ENCODE data around the gene RGS3.

The RGS3 gene

DNA sequence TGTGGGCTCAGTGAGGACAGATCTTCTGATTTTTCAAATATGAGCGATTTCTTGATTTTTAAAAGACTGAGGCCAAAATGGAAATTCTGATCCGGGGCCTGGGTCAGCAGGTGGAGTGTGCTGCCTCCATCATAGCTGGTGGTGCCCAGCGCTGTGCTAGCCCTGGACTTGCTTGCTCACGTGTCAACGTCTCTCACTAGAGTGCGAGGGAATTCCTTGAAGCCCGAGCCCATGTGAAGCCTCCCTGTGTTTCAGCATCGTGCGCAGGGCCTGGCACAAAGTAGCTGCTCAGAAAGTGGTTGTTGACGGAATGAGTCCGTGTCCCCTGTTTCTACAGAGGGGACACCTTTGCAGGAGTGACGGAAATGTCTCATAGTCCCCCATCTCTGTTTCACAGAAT, 50.5 kb downstream of the RGS3 start:
- no peak for DNase-seq

DNA sequence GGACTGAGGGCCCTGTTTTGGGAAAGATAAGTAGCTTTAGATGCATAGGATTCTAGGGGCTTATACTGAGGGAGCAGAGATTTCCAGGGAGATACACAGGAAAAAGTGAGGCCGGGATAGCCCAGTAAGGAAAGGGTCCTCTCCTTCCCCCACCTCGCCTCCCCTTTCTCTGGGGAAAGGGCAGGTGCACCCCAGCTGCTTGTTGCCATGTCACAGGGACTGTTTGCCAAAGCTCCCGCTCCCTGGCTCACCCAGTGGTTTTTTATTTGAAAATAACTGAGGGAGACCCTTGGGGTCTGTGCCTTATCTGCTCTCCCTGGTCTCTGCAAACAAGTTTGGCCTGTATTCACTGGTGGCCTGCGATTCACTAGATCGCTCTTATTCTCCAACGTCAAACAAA, 51.2 kb downstream of the RGS3 start:
- no peak for DNase-seq

DNA sequence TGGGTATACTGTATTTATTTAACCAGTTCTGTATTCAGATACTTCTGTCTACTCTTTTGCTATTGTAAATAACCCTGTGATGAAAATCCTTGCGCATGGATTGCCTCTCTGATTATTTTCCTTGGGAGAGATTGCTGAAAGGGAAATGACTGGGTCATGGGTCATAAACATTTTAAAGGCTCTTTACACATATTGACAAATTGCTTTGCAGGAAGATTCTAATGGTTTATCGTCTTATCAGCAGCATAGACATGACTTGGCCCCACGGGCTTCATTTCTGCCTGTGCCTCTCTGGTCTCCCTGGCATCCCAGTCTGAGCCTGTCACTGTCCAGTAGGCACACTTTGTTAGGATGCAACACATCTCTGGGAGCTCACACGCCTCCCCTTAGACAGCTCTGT, 52.3 kb downstream of the RGS3 start:
- DNase-seq, result no peak

DNA sequence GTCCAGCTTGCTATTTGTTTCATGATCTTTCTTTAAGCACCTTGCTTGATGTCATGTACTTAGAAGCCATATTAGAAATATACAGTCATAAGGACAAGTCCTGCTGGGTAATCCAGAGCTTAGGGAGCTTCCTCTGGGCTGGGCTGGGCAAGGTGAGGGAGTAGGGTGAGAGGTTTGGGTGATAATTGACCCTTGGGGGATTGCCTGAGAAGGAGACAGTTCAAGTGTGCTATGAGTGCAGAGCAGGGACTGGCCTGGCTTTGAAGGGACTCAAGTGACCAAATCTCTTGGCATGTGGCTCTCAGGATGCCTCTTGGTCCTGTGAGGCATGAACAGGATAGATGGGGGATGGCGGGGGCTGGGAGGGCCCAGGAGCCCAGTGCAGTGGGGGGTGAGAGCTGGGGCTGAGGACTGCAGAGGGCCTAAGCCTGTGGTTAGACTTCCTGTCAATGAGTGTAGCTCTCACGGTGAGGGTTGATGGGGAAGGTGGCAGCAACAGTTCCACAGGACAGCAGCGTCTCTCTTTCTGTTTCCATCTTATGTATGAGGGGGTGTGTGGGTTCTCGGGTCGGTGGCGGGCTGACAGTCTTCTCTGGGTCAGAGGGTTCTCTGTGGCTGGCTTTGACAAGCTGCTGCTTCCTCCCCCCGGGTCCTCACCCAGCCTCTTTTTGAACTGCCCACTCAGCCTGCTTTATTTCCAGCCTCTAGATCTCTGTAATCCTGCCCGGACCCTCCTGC, 53.5 kb downstream of the RGS3 start:
- no peak for DNase-seq

DNA sequence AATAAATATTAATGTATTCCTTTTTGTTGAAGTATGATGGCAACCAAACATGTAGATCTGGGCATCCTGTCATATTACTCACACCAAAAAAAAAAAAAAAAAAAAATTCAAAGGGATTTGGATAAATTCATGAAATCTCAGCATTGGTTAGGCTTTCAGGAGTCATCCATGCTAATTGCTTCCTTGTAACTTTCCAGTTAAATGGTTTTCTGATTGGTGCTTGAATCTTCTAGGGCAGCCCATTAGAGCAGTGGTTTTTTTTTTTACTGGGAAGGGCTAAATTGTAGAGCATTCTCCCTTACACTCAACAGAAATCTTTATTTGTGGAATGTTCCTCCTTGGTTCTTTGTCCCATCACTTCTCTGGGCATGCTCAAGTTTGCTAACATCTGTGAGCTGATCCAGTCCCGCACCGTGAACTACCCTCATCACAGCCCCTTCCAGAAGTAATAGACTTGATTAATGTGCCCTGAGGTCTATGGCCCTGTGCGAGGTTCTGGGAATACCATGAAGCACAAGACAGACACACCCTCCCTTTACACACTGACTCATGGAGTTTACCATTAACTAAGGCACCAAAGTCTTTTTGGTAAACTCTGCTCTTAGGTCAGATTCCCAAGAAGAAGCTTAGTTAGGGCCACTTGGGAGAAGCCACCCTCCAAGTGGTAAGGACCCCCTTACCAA, 56.0 kb downstream of the RGS3 start:
- DNase-seq, result no peak

DNA sequence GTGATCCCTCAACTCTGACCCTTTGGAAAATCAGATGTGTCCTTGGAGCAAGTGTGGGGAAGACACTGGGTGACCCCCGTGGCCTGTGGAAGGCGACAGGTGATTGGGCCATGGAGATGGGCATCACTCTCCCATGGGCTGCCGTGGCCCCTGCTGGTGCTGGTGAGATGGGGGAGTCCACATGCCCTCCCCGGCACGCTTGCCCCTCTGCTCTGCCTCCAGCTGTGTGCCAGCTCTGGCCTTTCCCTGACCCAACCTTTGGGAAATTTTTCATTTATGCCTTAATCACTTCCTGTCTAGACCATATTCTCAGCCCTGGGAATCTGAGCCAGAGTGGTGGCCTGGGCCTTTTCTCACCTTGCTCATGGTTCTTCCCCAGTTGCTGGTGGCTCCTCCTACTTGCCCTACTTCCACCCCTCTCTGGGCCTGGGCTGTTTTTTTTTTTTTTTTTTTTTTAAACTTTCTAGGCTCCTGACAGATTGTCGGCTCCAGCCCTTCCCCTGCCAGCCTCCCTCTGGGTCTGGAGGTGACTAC, 56.6 kb downstream of the RGS3 start:
- no peak for DNase-seq

DNA sequence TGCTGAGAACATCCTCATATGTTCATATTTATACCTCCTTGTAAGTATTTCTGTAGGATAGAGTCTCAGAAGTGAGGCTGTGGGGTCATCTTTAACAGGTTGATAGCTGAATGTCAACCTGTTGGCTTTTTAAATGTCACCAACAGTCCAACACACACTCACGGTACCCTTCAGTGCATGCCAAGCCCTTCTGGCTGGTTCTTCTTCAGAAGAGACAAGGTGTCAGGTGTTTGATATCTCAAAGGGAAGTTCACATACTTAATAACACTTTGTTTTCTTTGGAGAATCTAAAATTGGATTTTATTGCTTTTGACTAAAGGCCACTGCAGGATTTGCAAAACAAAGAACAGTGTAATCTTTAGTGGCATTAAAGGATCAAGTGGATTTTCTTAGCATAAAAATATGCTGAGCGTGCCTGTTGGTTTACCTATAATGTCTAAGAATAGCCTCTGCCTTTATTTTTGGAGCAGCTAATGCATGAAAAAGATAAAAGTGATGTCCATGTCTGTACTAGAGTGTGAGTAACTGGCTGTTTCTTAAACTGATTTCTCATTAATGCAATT, 58.2 kb downstream of the RGS3 start:
- DNase-seq, result no peak

DNA sequence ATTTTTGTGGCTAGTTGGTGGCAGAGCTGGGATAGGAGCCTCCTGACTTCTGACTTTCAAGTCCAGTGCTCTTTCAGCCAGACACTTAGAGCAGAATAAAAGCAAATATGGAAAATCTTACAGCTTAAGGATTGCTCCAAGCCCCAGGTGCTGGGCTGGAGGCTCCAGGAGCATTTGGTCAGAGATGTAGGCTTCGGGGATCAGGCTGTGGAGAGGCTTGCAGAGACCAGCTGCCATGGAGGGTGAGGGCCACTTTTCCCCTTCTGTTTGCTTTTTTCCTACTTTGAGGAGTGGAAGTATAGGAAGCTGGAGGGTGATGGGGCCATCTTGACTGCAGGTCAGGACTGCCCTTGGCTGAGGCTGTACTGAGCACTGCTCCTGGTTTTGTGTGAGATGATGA, 58.9 kb downstream of the RGS3 start:
- no peak for DNase-seq

DNA sequence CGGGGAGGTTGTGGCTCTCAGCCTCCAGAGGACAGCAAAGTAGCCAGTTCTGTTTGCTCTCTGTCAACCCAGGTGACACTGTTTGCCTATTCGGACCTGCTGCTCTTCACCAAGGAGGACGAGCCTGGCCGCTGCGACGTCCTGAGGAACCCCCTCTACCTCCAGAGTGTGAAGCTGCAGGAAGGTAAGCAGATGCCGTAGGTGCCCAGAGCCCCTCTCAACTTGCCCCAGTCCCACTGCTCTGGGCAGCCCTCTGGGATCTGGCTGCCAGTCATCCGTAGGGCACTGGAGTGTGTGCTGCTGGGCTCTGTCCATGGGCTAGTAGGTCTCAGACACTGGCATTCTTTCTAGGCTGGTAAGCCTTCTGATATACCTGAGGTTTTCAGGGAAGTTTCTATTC, 59.3 kb downstream of the RGS3 start:
- DNase-seq, result no peak

DNA sequence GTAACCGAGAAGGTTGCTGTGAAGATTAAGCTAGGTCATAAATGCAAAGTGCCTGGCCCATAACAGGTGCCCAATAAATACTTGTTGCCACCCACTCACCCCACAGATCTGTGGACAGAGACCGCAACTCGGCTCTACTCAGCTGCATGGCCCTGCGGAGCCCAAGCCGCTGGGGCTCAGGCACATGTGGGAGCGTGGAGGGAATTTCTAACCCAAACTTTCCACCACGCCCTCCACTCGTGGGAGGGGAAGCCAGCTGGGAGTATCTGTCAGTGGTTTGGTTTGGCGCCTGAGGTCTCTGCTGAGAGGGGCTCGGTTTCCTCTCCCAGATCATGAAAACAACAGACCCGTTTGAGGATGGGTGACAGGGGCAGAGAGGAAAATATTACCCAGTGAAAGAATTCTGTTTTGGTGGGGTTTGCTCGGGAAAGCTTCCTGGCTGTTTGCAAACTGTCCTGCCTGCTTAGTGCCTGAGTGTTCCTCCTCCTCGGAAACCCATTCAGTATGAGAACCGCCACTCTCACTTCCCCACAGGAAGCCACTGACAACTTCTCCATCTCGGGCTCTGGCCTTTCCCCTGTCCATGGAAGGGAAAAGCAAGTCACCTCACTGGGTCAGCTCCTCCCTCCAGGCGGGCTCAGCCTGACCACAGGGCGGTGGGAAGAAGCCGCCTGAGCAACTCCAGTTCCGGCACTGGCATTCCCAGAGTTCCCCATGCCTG, 60.1 kb downstream of the RGS3 start:
- DNase-seq, result no peak

DNA sequence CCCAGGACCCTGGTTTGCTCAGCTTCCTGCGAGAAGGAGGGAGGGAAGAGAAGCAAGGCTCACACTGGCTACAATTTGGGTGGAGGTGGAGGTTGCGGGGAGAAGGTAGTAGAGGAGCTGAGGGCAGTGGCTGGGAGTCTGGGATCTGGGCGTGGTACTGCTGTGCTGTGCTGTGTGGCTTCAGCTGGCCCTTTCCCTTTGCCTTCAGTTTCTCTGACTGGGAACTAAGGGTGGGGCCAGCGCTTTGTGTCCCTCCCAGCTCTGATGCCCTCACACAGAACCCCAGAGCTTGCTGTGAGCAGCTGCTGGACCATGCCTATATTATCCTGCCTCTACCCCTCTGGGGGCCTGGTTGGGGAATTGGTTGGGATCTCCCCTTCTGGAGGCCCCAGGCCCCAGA, 60.9 kb downstream of the RGS3 start:
- DNase-seq, result no peak

DNA sequence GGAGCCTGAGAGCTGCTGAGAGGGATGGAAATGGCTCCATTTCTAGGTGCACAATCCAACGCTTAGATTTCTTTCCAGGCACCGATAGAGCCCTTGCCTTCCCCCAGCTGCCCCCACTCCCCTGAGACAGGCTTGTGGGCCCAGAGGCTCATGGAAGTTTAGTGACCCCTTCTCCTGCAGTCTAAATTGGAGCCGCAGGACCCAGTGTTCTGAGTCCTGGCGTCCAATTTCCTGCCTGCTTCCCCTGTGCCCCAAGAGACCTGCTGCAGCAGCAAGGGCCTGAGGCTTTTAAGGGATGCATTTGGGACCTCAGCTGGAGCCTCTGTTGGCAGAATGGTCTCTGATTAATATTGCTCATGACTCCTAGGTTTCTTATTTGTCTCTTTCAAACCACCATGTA, 61.7 kb downstream of the RGS3 start:
- no peak for DNase-seq

DNA sequence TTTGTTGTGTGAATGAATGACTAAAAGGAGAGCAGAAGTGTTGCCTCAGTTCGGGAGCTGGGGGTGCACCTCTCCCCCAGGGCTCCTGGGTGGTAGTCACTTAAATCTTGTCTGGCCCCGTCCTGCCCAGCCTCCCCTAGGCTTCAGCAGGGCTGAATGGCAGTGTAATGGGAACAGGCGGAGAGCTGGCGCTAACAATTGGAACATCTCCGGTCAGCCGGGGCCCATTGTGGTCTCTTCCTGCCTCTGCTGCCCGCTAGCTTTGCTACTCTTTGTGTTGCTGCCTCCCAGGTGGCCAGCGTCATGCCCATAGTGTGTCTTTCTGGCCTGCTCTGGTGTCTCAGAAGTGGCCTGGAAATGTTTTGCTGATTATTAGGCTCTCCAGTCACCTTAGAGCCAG, 62.3 kb downstream of the RGS3 start:
- no peak for DNase-seq

DNA sequence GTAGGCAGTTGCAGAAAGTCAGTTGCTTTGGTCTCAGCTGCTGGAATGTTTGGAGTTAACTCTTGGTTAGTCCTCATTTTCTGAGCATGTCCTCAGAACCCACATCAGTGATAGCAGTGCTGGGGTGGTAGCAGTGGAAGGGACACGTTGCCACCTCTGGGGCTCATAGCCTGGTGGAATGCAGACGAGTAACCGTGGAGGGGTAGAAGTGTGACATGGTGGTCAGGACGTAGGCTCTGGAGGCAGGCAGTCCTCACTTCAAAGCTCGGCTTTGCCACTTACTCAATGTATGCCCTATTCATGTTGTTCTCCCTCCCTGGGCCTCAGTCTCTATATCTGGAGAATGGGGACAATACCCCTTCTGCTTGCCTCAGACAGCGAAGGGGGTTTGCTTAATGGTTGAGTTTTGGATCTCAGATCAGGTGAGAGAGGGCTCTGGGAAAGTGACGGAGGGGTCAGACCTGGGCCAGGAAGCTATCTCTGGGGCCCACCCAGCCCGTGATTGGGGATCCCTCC, 62.8 kb downstream of the RGS3 start:
- no peak for DNase-seq

DNA sequence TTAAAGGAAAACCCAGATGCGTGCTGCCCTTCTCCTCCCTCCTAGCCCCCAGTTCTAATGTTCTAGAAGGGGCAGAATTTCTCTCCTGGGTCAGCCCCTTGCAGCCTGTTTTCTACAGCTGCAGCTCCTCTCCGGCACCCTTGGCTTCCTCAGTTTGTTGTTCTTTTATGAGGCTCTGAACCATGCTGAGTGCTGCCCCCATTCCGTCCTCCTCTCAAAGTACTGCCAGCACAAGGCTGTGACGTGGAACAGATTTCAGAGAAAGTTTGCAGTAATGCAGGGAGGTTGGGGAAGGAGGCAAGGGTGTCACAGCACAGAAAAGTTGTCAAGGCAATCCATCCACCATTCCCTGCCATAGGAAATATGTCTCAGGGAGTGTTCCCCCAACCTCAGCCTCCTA, 63.3 kb downstream of the RGS3 start:
- no peak for DNase-seq

DNA sequence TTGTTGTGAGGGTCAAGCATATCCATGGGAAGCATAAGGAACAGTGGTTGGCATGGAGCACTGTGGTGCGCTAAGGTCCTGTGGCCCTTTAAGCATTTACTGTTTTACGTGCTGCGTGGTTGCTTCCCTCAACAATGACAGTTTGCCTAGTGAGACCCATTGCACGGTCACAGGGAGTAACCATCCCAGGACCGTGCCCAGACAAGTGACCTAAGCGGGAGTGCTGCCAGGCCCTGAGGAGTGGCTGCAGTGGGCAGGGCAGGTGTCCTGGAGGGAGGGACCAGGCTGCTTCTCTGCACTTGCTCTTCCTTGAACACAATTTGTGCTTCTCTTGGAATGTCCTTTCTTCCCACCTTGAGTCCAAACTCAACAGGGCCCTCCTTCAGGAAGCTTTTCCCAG, 64.6 kb downstream of the RGS3 start:
- DNase-seq, result no peak

DNA sequence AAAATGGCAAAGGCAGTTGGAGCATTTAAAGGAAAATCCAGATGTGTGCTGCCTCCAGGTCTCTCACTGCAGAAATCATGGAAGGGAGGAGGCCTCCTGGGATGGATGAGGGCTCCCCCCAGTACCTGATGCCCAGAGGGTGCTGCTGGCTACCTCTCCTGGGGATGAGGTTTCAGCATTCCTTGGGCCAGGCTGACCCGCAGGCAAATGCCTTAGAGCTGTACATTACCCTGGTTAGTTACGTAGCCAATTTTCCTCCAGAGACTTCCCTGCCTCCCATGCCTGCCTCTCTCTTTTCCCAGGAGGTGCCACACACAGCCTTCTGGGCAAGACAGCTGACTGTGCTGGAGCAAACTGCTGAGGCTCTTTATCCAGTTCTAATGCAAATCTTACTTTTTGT, 65.3 kb downstream of the RGS3 start:
- DNase-seq, result no peak

DNA sequence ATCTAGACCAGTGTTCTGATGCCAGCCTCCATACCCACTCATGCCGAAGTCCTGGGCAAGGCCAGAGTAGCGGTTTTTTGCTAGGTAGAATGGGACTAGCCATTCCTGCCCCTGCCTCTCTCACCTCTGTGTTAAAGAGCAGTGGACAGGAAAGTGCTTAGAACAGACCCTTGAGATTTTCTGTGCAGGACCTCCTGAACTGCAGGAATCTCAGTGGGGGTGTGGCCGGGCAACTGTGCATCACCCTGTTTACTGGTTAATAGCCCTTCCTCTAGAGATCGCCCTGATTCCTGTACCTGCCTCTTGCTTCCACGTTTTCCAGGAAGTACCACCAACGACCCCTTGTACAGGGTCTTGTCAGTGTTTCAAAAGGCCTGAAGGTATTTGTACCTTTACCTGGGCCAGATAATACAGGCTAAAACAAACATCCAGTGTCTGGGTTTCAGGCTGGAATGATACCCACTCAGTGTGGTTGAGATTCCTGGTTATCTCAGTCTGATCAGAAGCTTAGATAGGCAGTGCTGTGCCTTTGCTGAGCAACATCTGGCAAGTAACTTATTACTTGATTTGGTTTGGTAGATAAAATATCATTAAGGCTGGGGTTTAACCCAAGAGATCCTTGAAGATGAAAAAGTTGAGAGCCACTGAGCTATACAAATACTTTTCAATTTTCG, 65.9 kb downstream of the RGS3 start:
- DNase-seq, result no peak

DNA sequence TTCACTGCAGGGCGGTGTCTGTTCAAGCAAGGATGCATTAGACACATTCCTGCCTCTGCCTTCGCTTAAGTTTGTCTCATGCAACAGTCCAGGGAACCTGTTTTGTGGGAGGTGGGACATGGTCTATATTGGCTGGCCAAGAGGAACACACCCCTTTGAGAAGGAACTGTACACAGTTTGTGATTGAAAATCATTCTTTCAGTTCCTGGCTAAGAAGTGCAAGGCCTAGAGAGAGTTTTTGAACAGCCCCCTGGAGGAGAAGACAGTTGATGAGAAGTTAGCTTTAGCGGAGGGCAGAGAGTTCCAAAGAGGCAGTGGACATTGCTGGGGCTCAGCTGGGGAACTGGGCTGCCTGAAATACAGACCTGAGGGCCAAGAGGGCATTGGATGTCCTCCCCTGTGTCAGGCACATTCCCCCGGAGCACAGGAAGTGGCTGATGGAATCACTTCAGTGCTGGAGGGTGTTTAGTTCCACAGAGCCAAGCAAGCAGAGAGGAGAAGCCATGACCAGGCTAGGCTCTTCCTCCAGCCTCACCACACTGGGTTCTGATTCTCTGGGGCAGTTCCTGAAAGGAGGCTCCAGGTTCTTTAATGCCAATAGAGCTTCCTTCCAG, 66.6 kb downstream of the RGS3 start:
- no peak for DNase-seq

DNA sequence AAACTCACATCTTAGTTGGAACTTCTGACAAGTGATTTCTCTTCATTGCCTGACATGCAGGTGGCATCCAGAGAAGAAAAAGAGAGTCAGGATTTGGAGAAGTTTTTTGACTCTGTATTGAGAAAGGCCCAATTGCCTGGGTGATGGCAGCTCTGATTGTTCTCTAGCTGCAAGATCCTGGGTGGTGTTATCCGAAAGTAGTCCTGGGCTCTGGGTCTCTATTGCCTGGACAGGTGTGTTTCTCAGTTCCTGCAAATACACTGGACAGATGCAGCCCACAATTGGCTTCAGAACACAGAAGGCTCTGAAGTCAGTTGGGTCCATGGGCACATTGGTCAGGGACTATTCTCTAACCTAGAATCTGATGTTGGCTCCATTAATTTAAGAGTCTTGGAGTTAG, 67.4 kb downstream of the RGS3 start:
- DNase-seq, result no peak

DNA sequence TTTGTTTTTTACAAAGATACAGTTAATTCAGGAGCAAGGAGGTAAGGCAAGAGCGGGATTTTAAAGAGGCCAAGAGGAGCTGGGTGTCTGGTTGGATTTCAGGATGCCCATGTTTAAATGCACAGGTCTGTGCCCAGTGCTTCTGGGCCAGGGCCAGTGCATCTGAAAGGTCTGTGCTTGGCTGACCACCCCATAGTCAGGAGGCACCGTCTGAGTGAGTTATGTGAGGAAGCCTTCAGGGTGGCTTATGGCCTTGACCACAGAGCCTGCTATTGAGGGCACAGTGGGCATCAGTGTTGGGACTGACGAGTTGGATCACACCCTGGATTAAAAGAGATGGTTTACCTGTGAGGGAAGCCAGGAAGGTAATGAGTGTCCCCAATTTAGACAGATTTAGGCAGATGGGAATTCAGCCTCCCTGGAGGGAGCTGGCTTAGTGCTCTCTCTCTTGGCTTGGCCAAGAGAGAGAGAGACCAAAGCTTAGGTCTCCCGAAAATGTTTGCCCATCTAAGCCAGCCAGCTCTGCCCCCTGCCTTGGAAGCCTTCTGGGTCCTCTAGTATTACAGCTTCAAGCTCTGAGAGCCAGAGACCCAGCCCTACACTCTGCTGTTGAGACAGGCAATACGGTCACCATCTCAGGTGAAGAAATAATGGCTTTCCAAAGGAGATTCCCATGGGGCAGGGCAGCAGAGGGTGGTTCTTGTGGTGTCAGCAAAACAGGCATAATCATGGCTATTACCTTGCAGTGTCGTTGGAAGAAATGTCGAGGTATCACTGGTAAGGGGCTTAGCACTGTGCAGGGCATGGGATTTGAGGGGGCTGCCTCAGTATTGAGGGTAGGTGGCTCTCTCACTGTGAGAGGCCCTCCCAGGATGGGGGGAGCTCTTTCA, 68.6 kb downstream of the RGS3 start:
- no peak for DNase-seq
